HG02610 (cell line): ENCODE data around the gene GPR176.

Experiments
- ATAC-seq: cut with Tn5 transposase; IDR thresholded peaks from one replicate; pipeline ENCODE4 v1.9.1; 2021; ENCODE audit warnings: mild to moderate bottlenecking, moderate library complexity; ENCODE audit not compliant: unreplicated experiment

GPR176 gene

GRCh38 chr15:39860871-39861270 is 59.2 kb downstream of the GPR176 start:
- ATAC-seq = no peak

GRCh38 chr15:39860200-39860599 is 59.9 kb downstream of the GPR176 start:
- ATAC-seq = no peak

GRCh38 chr15:39859636-39860035 is 60.4 kb downstream of the GPR176 start:
- no peak for ATAC-seq

- ATAC-seq = no peak
These were observed 62.9 kb downstream of the GPR176 start for GRCh38 chr15:39857132-39857531.

GRCh38 chr15:39856357-39856756 is 63.7 kb downstream of the GPR176 start:
- ATAC-seq = no peak

- no peak for ATAC-seq
These were observed 64.7 kb downstream of the GPR176 start for GRCh38 chr15:39855400-39855799.

- no peak for ATAC-seq
These were observed 65.9 kb downstream of the GPR176 start for GRCh38 chr15:39854161-39854560.

- ATAC-seq = no peak
These were observed 67.8 kb downstream of the GPR176 start for GRCh38 chr15:39852250-39852649.

- ATAC-seq = no peak
These were observed 68.5 kb downstream of the GPR176 start for GRCh38 chr15:39851500-39852092.

- no peak for ATAC-seq
These were observed 69.6 kb downstream of the GPR176 start for GRCh38 chr15:39850436-39850835.

- ATAC-seq = no peak
These were observed 74.0 kb downstream of the GPR176 start for GRCh38 chr15:39846108-39846507.

- no peak for ATAC-seq
These were observed 74.5 kb downstream of the GPR176 start for GRCh38 chr15:39845582-39845981.

GRCh38 chr15:39843565-39843964 is 76.5 kb downstream of the GPR176 start:
- ATAC-seq = no peak

GRCh38 chr15:39837454-39837853 is 82.6 kb downstream of the GPR176 start:
- no peak for ATAC-seq

- ATAC-seq = no peak
These were observed 84.5 kb downstream of the GPR176 start for GRCh38 chr15:39835550-39835949.

- no peak for ATAC-seq
These were observed 85.8 kb downstream of the GPR176 start for GRCh38 chr15:39834256-39834655.

GRCh38 chr15:39833515-39833981 is 86.5 kb downstream of the GPR176 start:
- ATAC-seq = no peak

- no peak for ATAC-seq
These were observed 89.9 kb downstream of the GPR176 start for GRCh38 chr15:39830166-39830565.

GRCh38 chr15:39828374-39828931 is 91.6 kb downstream of the GPR176 start:
- ATAC-seq = no peak

- ATAC-seq = no peak
These were observed 93.1 kb downstream of the GPR176 start for GRCh38 chr15:39826975-39827374.

GRCh38 chr15:39823634-39824033 is 96.4 kb downstream of the GPR176 start:
- ATAC-seq = no peak

GRCh38 chr15:39820050-39820602 is 99.9 kb downstream of the GPR176 start:
- ATAC-seq = no peak

- no peak for ATAC-seq
These were observed 100.5 kb downstream of the GPR176 start for GRCh38 chr15:39819533-39819932.
